NCI-H187 (cell line): ENCODE measurements around the gene COBL.
A peak's percentile ranks its signal among the peaks of the same experiment; 100 is the strongest.

ENCODE experiments used
- DNase-seq, 2 experiments: peaks; one replicate each; lab custom pipeline; 2025; lab: John Stamatoyannopoulos, UW

The COBL gene

GRCh38 chr7:51186531-51186930 lies 130.1 kb downstream of the COBL start:
- DNase-seq: no peak

- no peak for DNase-seq
Observed at GRCh38 chr7:51182636-51183166, 133.9 kb downstream of the COBL start.

- DNase-seq: no peak
Observed at GRCh38 chr7:51180092-51180491, 136.5 kb downstream of the COBL start.

GRCh38 chr7:51175992-51176388 lies 140.6 kb downstream of the COBL start:
- no peak for DNase-seq

- DNase-seq: no peak
Observed at GRCh38 chr7:51175316-51175991, 141.2 kb downstream of the COBL start.

GRCh38 chr7:51165337-51165736 lies 151.3 kb downstream of the COBL start:
- DNase-seq: no peak

GRCh38 chr7:51162724-51163329 lies 153.8 kb downstream of the COBL start:
- DNase-seq: peak; percentile 37 to 71

- no peak for DNase-seq
Observed at GRCh38 chr7:51161937-51162336, 154.7 kb downstream of the COBL start.

- peak; percentile 14 to 23 for DNase-seq
Observed at GRCh38 chr7:51160990-51161615, 155.5 kb downstream of the COBL start.

- no peak for DNase-seq
Observed at GRCh38 chr7:51160411-51160810, 156.2 kb downstream of the COBL start.

GRCh38 chr7:51158742-51159445 lies 157.7 kb downstream of the COBL start:
- DNase-seq: no peak

- DNase-seq: no peak
Observed at GRCh38 chr7:51158211-51158610, 158.4 kb downstream of the COBL start.

GRCh38 chr7:51154201-51154600 lies 162.4 kb downstream of the COBL start:
- DNase-seq: no peak

- DNase-seq: no peak
Observed at GRCh38 chr7:51152706-51153200, 163.9 kb downstream of the COBL start.

- no peak for DNase-seq
Observed at GRCh38 chr7:51151455-51151854, 165.2 kb downstream of the COBL start.

GRCh38 chr7:51150193-51150592 lies 166.4 kb downstream of the COBL start:
- no peak for DNase-seq

GRCh38 chr7:51148216-51148615 lies 168.4 kb downstream of the COBL start:
- no peak for DNase-seq

- DNase-seq: no peak
Observed at GRCh38 chr7:51146816-51147586, 169.6 kb downstream of the COBL start.

- DNase-seq: no peak
Observed at GRCh38 chr7:51144178-51144577, 172.4 kb downstream of the COBL start.

- DNase-seq: no peak
Observed at GRCh38 chr7:51142741-51143385, 173.7 kb downstream of the COBL start.

GRCh38 chr7:51141451-51142003 lies 175.1 kb downstream of the COBL start:
- no peak for DNase-seq
